Natural killer cell (primary cell): ENCODE measurements around the gene C1orf35. TPM values are rescaled to one million over a fixed set of nuclear protein-coding genes. Genes with fewer than 3 reads are reported as not detected.

Source experiments
- ATAC-seq, 3 donors: fragments of 150-1000 bp in 2 of 3; fragments of 200-7000 bp in 1 of 3; cut with Tn5 transposase; 1 replicate in 1 of 3; 2 replicates in 2 of 3; pipeline ENCODE4 v1.10.0; 2021; ENCODE audit warnings: mild to moderate bottlenecking in 2 of 3, moderate library complexity in 2 of 3
- DNase-seq, 2 donors: peaks; one replicate each; pipeline versions ENCODE4 v3.0.0 to v3.0.0-alpha.2; 2013 to 2021; ENCODE audit warnings: mixed read lengths in 1 of 2
- H3K27ac ChIP-seq: one replicate; pipeline ENCODE4 v1.5.1; 2013; ENCODE audit warnings: mild to moderate bottlenecking, low read length
- H3K27me3 ChIP-seq: one replicate; pipeline ENCODE4 v1.6.1; 2013; ENCODE audit warnings: low read length; ENCODE audit not compliant: control insufficient read depth, insufficient read depth
- H3K36me3 ChIP-seq: one replicate; pipeline ENCODE4 v1.6.1; 2013; ENCODE audit warnings: low read length; ENCODE audit not compliant: control insufficient read depth, insufficient read depth
- H3K4me1 ChIP-seq: one replicate; pipeline ENCODE4 v1.6.1; 2013; ENCODE audit warnings: low read length; ENCODE audit not compliant: control insufficient read depth, insufficient read depth
- H3K4me3 ChIP-seq: one replicate; pipeline ENCODE4 v1.5.1; 2013; ENCODE audit warnings: low read length
- H3K9me3 ChIP-seq: one replicate; pipeline ENCODE4 v1.6.1; 2013; ENCODE audit warnings: low read length; ENCODE audit not compliant: control insufficient read depth, insufficient read depth
- H3K27ac Mint-ChIP-seq, 2 donors: one replicate each; pipeline ENCODE4 v1.8.0; 2022; ENCODE audit warnings: mild to moderate bottlenecking in 2 of 2, mixed read lengths in 2 of 2, moderate library complexity in 1 of 2
- H3K27me3 Mint-ChIP-seq, 2 donors: one replicate each; pipeline ENCODE4 v1.8.0; 2022; ENCODE audit warnings: low read depth in 2 of 2, mixed read lengths in 2 of 2
- H3K36me3 Mint-ChIP-seq: one replicate; pipeline ENCODE4 v1.8.0; 2022; ENCODE audit warnings: mixed read lengths
- H3K4me1 Mint-ChIP-seq, 2 donors: one replicate each; pipeline ENCODE4 v1.8.0; 2022; ENCODE audit warnings: mixed read lengths in 2 of 2
- H3K4me3 Mint-ChIP-seq: one replicate; pipeline ENCODE4 v1.8.0; 2022; ENCODE audit warnings: mild to moderate bottlenecking, moderate library complexity, mixed read lengths
- H3K9me3 Mint-ChIP-seq, 2 donors: one replicate each; pipeline ENCODE4 v1.8.0; 2022; ENCODE audit warnings: mixed read lengths in 2 of 2
- WGBS: methylation state at CpG from one replicate; pipeline ENCODE4 v1.1.7; 2013; ENCODE audit warnings: missing lambda C conversion rate; ENCODE audit not compliant: insufficient coverage; 5-methylcytosine and 5-hydroxymethylcytosine counted together
- intact Hi-C: fragments of 100-400 bp; cut with micrococcal nuclease; formaldehyde crosslinking; loops from one replicate; pipeline ENCODE4 v1.14.2; 2022
- total RNA-seq, 4 donors: library from RNA; stranded (reverse); fragments of 120-200 nt in 1 of 4; gene quantifications; one replicate each; pipeline versions ENCODE4 v1.2.3 to v1.2.4, GENCODE V29; 2013 to 2022
- TF ChIP-seq, protein P1 (sequence below): fragments of 200-600 bp; IDR thresholded peaks from one replicate; pipeline ENCODE4 v1.8.0; 2022; ENCODE audit warnings: antibody characterized with exemption

The C1orf35 gene
- total RNA-seq, 3 donors from 2014 or later (not counting 1 experiment from before 2014, with no cell fraction given): 18.9 to 21.6 (median 19.6) TPM

DNA sequence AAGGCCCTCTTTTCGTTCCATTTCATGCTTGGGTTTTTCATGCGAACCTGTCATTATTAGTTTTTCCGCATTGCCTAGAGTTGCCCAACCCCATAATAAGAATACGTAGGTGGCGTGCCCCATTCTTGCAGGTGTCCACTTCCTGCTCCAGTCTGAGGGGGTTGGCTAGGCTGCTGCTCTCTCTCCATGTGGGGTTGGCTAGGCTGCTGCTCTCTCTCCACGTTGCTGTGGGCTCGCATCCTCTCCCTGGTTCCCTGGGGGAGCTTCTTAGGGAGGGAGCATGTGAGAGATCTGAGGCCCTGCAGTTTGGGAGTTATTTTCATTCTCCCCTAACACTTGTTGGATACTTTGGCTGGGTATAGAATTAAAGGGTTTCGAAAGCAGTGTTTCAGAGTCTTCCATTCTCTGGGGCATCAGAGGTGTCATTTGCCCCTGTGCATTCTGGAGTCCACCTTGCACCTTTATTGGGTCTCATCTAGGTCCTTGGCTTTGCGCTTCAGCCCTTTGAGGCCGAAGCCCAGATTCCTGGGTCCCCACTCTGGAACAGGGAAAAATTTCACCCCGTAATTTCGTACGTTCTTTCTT is 8.6 kb downstream of the C1orf35 start:
- Mint-ChIP-seq H3K4me3 (no peak overlapping the region), H3K27ac (peak overlapping the region in 1 of 2 donors; percentile 63), H3K27me3 (no peaks in the 10 kb centered on the region), H3K36me3 (peaks cover 7% of the 10 kb centered on the region), H3K4me1 (peaks cover 63 to 72% of the 10 kb centered on the region in 2 donors), H3K9me3 (peaks cover 3 to 8% of the 10 kb centered on the region in 2 donors)
- peaks cover 32% of the 10 kb centered on the region for H3K36me3 ChIP-seq
- ATAC-seq: no peak
- peaks cover 65% of the 10 kb centered on the region for H3K4me1 ChIP-seq
- TF ChIP-seq, protein P1, sequence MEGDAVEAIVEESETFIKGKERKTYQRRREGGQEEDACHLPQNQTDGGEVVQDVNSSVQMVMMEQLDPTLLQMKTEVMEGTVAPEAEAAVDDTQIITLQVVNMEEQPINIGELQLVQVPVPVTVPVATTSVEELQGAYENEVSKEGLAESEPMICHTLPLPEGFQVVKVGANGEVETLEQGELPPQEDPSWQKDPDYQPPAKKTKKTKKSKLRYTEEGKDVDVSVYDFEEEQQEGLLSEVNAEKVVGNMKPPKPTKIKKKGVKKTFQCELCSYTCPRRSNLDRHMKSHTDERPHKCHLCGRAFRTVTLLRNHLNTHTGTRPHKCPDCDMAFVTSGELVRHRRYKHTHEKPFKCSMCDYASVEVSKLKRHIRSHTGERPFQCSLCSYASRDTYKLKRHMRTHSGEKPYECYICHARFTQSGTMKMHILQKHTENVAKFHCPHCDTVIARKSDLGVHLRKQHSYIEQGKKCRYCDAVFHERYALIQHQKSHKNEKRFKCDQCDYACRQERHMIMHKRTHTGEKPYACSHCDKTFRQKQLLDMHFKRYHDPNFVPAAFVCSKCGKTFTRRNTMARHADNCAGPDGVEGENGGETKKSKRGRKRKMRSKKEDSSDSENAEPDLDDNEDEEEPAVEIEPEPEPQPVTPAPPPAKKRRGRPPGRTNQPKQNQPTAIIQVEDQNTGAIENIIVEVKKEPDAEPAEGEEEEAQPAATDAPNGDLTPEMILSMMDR: no peak
- H3K27me3 ChIP-seq: no peaks in the 10 kb centered on the region
- WGBS: over 99% methylated on average over 9 of the region's 13 CpGs
- H3K9me3 ChIP-seq: peaks cover 13% of the 10 kb centered on the region
- H3K27ac ChIP-seq: no peak overlapping the region
- no peak overlapping the region for H3K4me3 ChIP-seq
- no peak for DNase-seq
- intact Hi-C loops: no loop called here

DNA sequence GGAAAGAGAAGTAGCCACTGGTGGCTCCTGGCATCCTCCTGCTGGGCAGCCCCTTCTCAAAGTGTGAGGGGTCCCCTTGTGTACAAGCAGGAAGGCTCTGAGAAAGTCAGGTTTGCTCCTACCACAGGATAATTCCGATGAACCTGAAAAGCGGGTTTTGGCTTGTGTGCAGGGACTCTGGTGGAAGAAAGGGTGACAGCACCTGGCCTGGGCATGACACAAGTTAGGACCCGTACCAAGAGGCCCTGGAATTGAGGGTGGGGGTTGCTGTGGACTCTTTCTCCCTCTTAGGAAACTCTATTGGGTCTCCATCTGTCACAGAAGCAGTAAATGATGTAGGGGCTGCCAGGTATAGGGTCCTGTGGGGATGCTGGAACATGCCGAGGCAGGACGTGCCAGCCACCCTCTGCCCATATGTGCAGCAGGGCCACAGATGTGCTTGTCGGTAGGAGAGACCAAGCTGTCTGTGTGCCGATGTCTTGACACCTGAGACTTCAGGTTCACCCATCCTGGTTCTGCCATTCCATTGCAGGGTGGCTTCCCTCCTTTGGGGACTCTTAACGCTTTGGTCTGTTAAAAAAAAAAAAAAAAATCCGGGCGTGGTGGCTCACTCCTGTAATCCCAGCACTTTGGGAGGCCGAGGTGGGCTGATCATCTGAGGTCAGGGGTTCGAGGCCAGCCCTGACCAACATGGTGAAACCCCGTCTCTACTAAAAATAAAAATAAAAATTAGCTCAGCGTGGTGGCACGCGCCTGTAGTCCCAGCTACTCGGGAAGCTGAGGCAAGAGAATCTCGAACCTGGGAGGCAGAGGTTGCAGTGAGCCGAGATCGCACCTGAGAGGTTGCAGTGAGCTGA is 9.8 kb downstream of the C1orf35 start:
- TF ChIP-seq, protein P1: no peak
- Histone ChIP-seq H3K4me3 (no peak overlapping the region), H3K27me3 (no peaks in the 10 kb centered on the region), H3K9me3 (peaks cover 13% of the 10 kb centered on the region), H3K36me3 (peaks cover 24% of the 10 kb centered on the region), H3K27ac (no peak overlapping the region), H3K4me1 (peaks cover 77% of the 10 kb centered on the region)
- intact Hi-C loops: no loop called here
- no peak for DNase-seq
- Mint-ChIP-seq H3K27me3 (no peaks in the 10 kb centered on the region), H3K4me3 (no peak overlapping the region), H3K4me1 (peaks cover 71 to 76% of the 10 kb centered on the region in 2 donors), H3K36me3 (peaks cover 7% of the 10 kb centered on the region), H3K27ac (peak overlapping the region; percentile 54 to 92), H3K9me3 (peaks cover 3 to 8% of the 10 kb centered on the region in 2 donors)
- 96% methylated on average over 19 of the region's 20 CpGs for WGBS
- no peak for ATAC-seq

DNA sequence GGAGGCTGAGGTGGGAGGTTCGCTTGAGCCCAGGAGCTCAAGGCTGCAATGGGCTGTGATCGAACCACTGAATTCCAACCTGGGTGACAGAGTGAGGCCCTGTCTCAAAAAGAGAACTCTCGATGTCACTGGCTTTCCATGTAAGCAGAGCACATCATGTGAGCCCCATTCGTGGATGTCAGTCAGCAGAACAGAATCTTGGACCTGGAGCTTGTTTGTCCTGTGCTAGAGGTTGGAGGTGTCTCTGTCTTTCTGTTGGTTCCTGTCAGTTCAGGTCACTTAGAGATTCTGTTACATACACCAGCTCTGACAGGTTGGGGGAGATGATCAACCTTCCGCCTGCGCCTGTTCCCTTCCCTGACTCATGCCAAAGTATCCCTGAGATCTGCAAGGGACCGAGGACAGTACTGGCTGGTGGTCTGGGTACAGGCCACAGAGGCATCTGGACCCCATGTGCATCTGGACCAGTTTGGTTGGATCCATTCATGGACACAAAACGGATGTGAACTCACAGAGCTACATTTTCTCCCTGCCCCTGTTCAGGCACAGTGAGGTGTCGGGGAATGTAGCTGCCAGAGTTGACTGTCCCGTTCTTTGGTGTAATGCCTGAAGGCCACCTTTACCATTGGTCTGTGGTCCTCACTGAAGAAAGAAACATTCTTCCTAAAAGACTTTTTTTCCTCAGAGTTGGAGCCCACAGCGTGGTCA is 10.6 kb downstream of the C1orf35 start:
- H3K4me1 Mint-ChIP-seq: peaks cover 72 to 77% of the 10 kb centered on the region in 2 donors
- no peaks in the 10 kb centered on the region for H3K27me3 Mint-ChIP-seq
- no peak for DNase-seq
- H3K4me3 ChIP-seq: no peak overlapping the region
- peaks cover 13% of the 10 kb centered on the region for H3K9me3 ChIP-seq
- no peak for ATAC-seq
- peaks cover 16% of the 10 kb centered on the region for H3K36me3 ChIP-seq
- WGBS: 94% methylated on average over 11 of the region's 11 CpGs
- H3K27ac ChIP-seq: no peak overlapping the region
- no peak overlapping the region for H3K4me3 Mint-ChIP-seq
- intact Hi-C loops: no loop called here
- TF ChIP-seq, protein P1: no peak
- H3K27ac Mint-ChIP-seq: peak overlapping the region; percentile 92 to 94
- H3K9me3 Mint-ChIP-seq: peaks cover 3 to 8% of the 10 kb centered on the region in 2 donors
- peaks cover 7% of the 10 kb centered on the region for H3K36me3 Mint-ChIP-seq
- H3K27me3 ChIP-seq: no peaks in the 10 kb centered on the region
- peaks cover 78% of the 10 kb centered on the region for H3K4me1 ChIP-seq
